GM23248 (cell line): Measurements from ENCODE around the gene STARD3. TPM values are rescaled to one million over a fixed set of nuclear protein-coding genes. Genes with fewer than 3 reads are reported as not detected.

Experiments used
- DNase-seq: peaks from one replicate; pipeline ENCODE4 v3.0.0-alpha.2; 2015
- H2AFZ ChIP-seq: fragments of 200-600 bp; sonication (generic); 2 replicates; pipeline ENCODE4 v1.6.1; 2016; ENCODE audit warnings: antibody characterized with exemption
- H3F3A ChIP-seq: fragments of 200-600 bp; sonication (generic); 2 replicates; pipeline ENCODE4 v1.6.1; 2016; ENCODE audit warnings: mild to moderate bottlenecking, antibody characterized with exemption, mixed run types; ENCODE audit not compliant: insufficient read depth
- H3K27ac ChIP-seq: fragments of 200-600 bp; sonication (generic); 2 replicates; pipeline ENCODE4 v1.5.1; 2016; ENCODE audit warnings: mild to moderate bottlenecking
- H3K27me3 ChIP-seq: fragments of 200-600 bp; sonication (generic); replicated peaks from 2 replicates; pipeline ENCODE4 v1.6.1; 2016; ENCODE audit warnings: mild to moderate bottlenecking; ENCODE audit not compliant: insufficient read depth
- H3K36me3 ChIP-seq: fragments of 200-600 bp; sonication (generic); 2 replicates; pipeline ENCODE4 v1.6.1; 2016; ENCODE audit warnings: low read depth, mild to moderate bottlenecking
- H3K4me1 ChIP-seq: fragments of 200-600 bp; sonication (generic); 2 replicates; pipeline ENCODE4 v1.6.1; 2016; ENCODE audit warnings: mild to moderate bottlenecking; ENCODE audit not compliant: insufficient read depth
- H3K4me2 ChIP-seq: fragments of 200-600 bp; sonication (generic); one replicate; pipeline ENCODE4 v1.6.1; 2016; ENCODE audit warnings: mild to moderate bottlenecking; ENCODE audit not compliant: unreplicated experiment
- H3K4me3 ChIP-seq: fragments of 200-600 bp; sonication (generic); 2 replicates; pipeline ENCODE4 v1.5.1; 2016; ENCODE audit warnings: mild to moderate bottlenecking
- H3K79me2 ChIP-seq: fragments of 200-600 bp; sonication (generic); 2 replicates; pipeline ENCODE4 v1.6.1; 2016; ENCODE audit warnings: mild to moderate bottlenecking; ENCODE audit not compliant: insufficient read depth
- H3K9ac ChIP-seq: fragments of 200-600 bp; sonication (generic); 2 replicates; pipeline ENCODE4 v1.6.1; 2016; ENCODE audit warnings: mild to moderate bottlenecking
- H3K9me2 ChIP-seq: fragments of 200-600 bp; sonication (generic); 2 replicates; pipeline ENCODE4 v1.6.1; 2016; ENCODE audit warnings: mixed run types, mild to moderate bottlenecking, moderate library complexity; ENCODE audit not compliant: insufficient read depth
- H3K9me3 ChIP-seq: fragments of 200-600 bp; sonication (generic); one replicate; pipeline ENCODE4 v1.6.1; 2017; ENCODE audit warnings: low read depth
- H4K20me1 ChIP-seq: fragments of 200-600 bp; sonication (generic); 2 replicates; pipeline ENCODE4 v1.6.0; 2016; ENCODE audit not compliant: insufficient read depth
- EZH2 ChIP-seq: fragments of 200-600 bp; sonication (generic); IDR thresholded peaks from 2 replicates; pipeline ENCODE4 v1.6.1; 2018; ENCODE audit warnings: antibody characterized with exemption, mild to moderate bottlenecking; ENCODE audit not compliant: insufficient read depth, poor library complexity, severe bottlenecking
- EZH2phosphoT487 ChIP-seq: fragments of 200-600 bp; sonication (generic); IDR thresholded peaks from 2 replicates; pipeline ENCODE4 v1.6.1; 2018; ENCODE audit warnings: antibody characterized with exemption, moderate library complexity, mild to moderate bottlenecking, low read depth; ENCODE audit not compliant: insufficient read depth
- WGBS, 2 experiments: methylation state at CpG; one replicate each; pipeline ENCODE4 v1.1.6; 2015 to 2017; ENCODE audit warnings: low lambda C conversion rate in 2 of 2, low coverage in 1 of 2; ENCODE audit errors: missing lambda C conversion rate in 2 of 2; 5-methylcytosine and 5-hydroxymethylcytosine counted together
- in situ Hi-C: fragments of 300-500 bp; cut with MboI; formaldehyde crosslinking; loops from 2 replicates; pipeline ENCODE4 v1.15.0; 2020
- polyA plus RNA-seq: library from polyadenylated mRNA; unstranded; fragments of >200 nt; fragmentation: Nextera tagmentation; extraction: Ambion mirVana; gene quantifications from 2 replicates; pipeline ENCODE4 v1.2.1, GENCODE V29; 2016
- total RNA-seq: library from RNA; depleted of rRNA; stranded (reverse); fragments of >200 nt; shearing (Covaris generic); gene quantifications from 2 replicates; pipeline ENCODE4 v1.2.3, GENCODE V29; 2014

Gene STARD3
- total and polyA plus RNA-seq, 2 experiments from 2014 or later, result 32.3 to 41.0 TPM

- Histone ChIP-seq H3K9me2 (no peaks in the 10 kb centered on the region), H3F3A (no peaks in the 10 kb centered on the region), H3K4me1 (no peaks in the 10 kb centered on the region), H3K4me2 (no peak overlapping the region), H2AFZ (no peak overlapping the region), H3K79me2 (no peaks in the 10 kb centered on the region), H3K9me3 (no peaks in the 10 kb centered on the region), H3K9ac (no peak overlapping the region), H3K27ac (no peak overlapping the region), H3K36me3 (no peaks in the 10 kb centered on the region), H3K27me3 (peaks cover 44% of the 10 kb centered on the region), H3K4me3 (no peak overlapping the region), H4K20me1 (no peaks in the 10 kb centered on the region)
- in situ Hi-C loops, result loop anchor here (10.0 kb wide), 1 partner anchor 125 kb away; no protein-coding TSS in a partner anchor
- no peak for TF ChIP-seq EZH2phosphoT487
- TF ChIP-seq EZH2, result no peak
- whole genome bisulfite sequencing, 2 experiments, result 69 to 73% methylated on average over 12 of the region's 12 CpGs
- DNase-seq, result no peak
Observed at GRCh38 chr17:39629898-39630297, 7.0 kb upstream of the STARD3 start.

GRCh38 chr17:39631403-39631802 is 5.5 kb upstream of the STARD3 start:
- no peak overlapping the region for H2AFZ ChIP-seq
- H4K20me1 ChIP-seq, result no peaks in the 10 kb centered on the region
- 1 to 5% methylated on average over 6 of the region's 6 CpGs for WGBS, 2 experiments
- TF ChIP-seq EZH2phosphoT487, result no peak
- TF ChIP-seq EZH2, result no peak
- no peak overlapping the region for H3K9ac ChIP-seq
- H3K79me2 ChIP-seq, result no peaks in the 10 kb centered on the region
- in situ Hi-C loops, result no loop called here
- no peak overlapping the region for H3K4me3 ChIP-seq
- no peak overlapping the region for H3K27ac ChIP-seq
- H3K9me2 ChIP-seq, result no peaks in the 10 kb centered on the region
- peaks cover 39% of the 10 kb centered on the region for H3K27me3 ChIP-seq
- DNase-seq, result no peak
- no peaks in the 10 kb centered on the region for H3F3A ChIP-seq
- H3K9me3 ChIP-seq, result no peaks in the 10 kb centered on the region
- H3K36me3 ChIP-seq, result no peaks in the 10 kb centered on the region
- no peak overlapping the region for H3K4me2 ChIP-seq
- peaks cover 2% of the 10 kb centered on the region; the same call in 1 of the 2 replicates for H3K4me1 ChIP-seq

GRCh38 chr17:39632153-39632941 is 4.6 kb upstream of the STARD3 start:
- Histone ChIP-seq H3F3A (no peaks in the 10 kb centered on the region), H4K20me1 (no peaks in the 10 kb centered on the region), H3K27me3 (peaks cover 29% of the 10 kb centered on the region), H3K79me2 (peaks cover 2% of the 10 kb centered on the region), H3K4me3 (no peak overlapping the region), H3K9me3 (no peaks in the 10 kb centered on the region), H3K27ac (no peak overlapping the region), H3K9me2 (no peaks in the 10 kb centered on the region), H3K9ac (no peak overlapping the region), H3K36me3 (no peaks in the 10 kb centered on the region), H3K4me2 (no peak overlapping the region), H3K4me1 (peaks cover 4% of the 10 kb centered on the region; the same call in 1 of the 2 replicates), H2AFZ (no peak overlapping the region)
- in situ Hi-C loops, result no loop called here
- WGBS, 2 experiments, result 38 to 43% methylated on average over 11 to 13 of the region's 13 CpGs
- no peak for DNase-seq
- TF ChIP-seq EZH2phosphoT487 (no peak), EZH2 (no peak)

- Histone ChIP-seq H3K79me2 (peaks cover 16% of the 10 kb centered on the region), H3K4me1 (peaks cover 14% of the 10 kb centered on the region), H3K4me3 (no peak overlapping the region), H2AFZ (no peak overlapping the region), H3K36me3 (no peaks in the 10 kb centered on the region), H3K9me2 (no peaks in the 10 kb centered on the region), H3K9me3 (no peaks in the 10 kb centered on the region), H3K4me2 (no peak overlapping the region), H3K27ac (no peak overlapping the region), H3K9ac (no peak overlapping the region), H3F3A (no peaks in the 10 kb centered on the region), H3K27me3 (peaks cover 17% of the 10 kb centered on the region), H4K20me1 (no peaks in the 10 kb centered on the region)
- TF ChIP-seq EZH2phosphoT487, result no peak
- no peak for DNase-seq
- in situ Hi-C loops, result no loop called here
- 43 to 56% methylated on average over 8 of the region's 8 CpGs for WGBS, 2 experiments
Observed at GRCh38 chr17:39633570-39634183, 3.3 kb upstream of the STARD3 start.
